Pons (tissue), 1 donor: ENCODE measurements around the gene LTC4S.
"Not testable (repeated sequence)": the region's sequence is repeated elsewhere in the genome, so short reads cannot be mapped to it uniquely, and the experiment has no call there.

Experiments used
- DNase-seq: peaks from one replicate; pipeline ENCODE4 v3.0.0-alpha.2; 2016; ENCODE audit warnings: low spot score

Gene LTC4S

DNA sequence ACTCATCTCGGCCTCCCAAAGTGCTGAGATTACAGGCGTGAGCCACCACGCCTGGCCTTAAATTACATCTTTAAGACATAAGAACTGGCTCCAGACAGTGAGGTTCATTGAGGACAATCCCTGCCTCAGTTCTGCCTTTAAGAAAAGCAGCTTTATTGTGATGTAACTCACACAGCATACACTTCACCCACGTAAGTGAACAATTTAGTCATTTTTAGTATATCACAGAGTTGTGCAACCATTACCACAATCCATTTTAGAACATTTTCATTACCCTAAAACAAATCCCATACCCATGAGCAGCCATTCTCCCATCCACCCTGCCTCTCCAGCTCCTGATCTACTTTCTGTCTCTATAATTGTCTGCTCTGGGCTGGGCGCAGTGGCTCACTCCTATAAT lies 24.0 kb upstream of the LTC4S start:
- no peak for DNase-seq

GRCh38 chr5:179771311-179771895 lies 22.4 kb upstream of the LTC4S start:
- DNase-seq, result no peak

- DNase-seq, result no peak
These were observed 21.4 kb upstream of the LTC4S start for GRCh38 chr5:179772351-179772750.

DNA sequence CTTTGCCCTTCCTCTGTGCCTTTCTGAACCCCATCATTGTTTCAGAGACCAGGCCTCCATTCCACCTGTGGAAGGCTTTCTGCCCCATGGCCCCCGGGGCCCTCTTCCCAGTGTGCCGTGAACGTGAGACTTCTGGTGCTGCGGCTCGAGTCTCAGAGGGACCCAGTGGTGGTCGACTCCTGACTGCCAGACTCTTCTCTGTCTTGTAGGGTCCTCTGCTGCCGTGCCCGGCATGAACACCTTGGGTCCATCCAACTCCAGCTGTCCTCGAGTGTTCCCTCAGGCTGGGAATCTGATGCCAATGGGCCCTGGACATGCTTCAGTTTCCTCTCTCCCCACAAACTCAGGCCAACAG lies 20.1 kb upstream of the LTC4S start:
- no peak for DNase-seq

DNA sequence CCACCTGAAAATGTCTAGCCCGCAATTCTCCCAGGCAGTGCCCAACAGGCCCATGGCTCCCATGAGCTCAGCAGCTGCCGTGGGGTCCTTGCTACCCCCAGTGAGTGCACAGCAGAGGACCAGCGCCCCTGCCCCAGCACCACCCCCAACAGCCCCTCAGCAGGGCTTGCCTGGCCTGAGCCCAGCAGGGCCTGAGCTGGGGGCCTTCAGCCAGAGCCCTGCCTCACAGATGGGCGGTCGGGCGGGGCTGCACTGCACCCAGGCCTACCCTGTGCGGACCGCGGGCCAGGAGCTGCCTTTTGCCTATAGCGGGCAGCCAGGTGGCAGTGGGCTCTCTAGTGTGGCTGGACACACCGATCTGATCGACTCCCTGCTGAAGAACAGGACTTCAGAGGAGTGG lies 19.3 kb upstream of the LTC4S start:
- no peak for DNase-seq

GRCh38 chr5:179776411-179776938 lies 17.3 kb upstream of the LTC4S start:
- DNase-seq, result no peak

DNA sequence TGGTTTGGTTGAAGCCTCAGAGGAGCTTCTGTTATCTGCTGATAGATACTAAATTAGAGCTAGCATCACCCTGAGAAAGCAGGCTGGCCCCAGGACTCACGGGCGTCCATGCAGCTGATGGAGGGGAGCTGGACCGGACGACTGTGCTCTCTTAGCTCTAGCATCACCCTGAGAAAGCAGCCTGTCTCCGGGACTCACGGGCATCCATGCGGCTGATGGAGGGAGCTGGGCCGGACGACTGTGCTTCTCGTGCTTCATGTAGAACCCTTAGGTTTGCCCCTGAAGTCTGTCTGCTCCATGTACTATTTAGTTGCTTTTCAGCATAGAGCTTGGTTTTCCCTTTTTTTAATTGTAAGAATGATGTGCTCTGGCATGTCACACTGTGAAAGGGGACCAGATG lies 16.3 kb upstream of the LTC4S start:
- DNase-seq, result no peak

DNA sequence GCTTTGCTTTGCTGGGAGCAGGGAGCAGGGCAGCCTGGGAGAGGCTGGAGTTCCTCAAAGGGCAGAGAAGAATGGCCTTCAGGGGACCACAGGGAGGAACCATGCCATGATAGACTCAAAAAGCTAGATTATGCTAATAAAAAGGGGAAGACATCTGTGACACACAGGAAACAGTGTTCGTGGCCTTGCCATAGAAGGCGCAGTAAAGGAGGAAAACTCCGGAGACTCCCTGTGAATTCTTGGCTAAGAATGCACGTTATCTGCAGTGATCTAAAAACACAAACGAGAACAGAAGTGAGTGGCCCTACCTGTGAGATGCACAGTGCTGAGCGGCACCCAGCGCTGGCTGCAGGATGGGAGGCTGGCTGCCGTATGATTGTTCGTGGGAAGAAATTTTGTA lies 15.9 kb upstream of the LTC4S start:
- DNase-seq, result no peak

GRCh38 chr5:179778591-179778990 lies 15.2 kb upstream of the LTC4S start:
- no peak for DNase-seq

GRCh38 chr5:179779826-179780225 lies 14.0 kb upstream of the LTC4S start:
- no peak for DNase-seq

GRCh38 chr5:179780362-179780761 lies 13.4 kb upstream of the LTC4S start:
- no peak for DNase-seq

DNA sequence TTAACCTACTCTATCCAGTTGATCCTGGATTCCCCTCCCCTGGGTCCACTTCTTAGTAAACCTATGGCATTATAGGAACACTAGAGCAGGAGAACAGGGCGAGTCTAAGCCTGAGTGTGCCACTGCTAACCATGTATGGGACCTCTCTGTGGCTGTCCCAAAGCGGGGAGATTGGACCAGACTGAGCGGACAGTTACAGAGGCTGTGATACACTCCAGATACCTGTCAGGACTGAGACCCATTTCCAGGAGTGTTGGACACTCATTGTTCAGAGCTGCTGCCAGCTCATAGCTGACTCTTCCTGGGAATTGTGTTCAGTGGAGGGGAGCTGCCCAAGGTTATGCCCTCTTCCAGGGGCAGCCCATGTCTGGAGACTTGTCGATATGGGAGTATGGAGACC lies 11.9 kb upstream of the LTC4S start:
- no peak for DNase-seq

DNA sequence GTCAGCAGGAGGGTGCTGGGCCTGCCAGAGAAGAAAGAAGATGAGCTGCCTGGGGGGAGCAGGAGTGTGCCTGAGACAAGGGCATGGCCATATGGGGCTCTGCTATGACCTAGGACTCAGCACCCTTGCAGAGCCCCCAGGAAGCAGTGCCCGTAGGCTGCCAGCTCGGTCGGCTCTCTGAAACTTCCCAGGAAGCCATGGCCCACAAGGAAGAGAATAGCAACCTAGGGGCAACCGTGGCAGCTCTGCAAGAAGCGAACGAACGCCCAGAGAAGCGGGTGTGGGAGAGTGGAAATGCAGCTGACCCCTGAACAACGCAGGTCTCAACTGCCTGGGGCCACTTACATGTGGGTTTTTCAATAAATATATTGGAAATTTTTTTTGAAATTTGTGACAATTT lies 10.7 kb upstream of the LTC4S start:
- DNase-seq, result no peak

GRCh38 chr5:179786861-179787260 lies 6.9 kb upstream of the LTC4S start:
- no peak for DNase-seq

DNA sequence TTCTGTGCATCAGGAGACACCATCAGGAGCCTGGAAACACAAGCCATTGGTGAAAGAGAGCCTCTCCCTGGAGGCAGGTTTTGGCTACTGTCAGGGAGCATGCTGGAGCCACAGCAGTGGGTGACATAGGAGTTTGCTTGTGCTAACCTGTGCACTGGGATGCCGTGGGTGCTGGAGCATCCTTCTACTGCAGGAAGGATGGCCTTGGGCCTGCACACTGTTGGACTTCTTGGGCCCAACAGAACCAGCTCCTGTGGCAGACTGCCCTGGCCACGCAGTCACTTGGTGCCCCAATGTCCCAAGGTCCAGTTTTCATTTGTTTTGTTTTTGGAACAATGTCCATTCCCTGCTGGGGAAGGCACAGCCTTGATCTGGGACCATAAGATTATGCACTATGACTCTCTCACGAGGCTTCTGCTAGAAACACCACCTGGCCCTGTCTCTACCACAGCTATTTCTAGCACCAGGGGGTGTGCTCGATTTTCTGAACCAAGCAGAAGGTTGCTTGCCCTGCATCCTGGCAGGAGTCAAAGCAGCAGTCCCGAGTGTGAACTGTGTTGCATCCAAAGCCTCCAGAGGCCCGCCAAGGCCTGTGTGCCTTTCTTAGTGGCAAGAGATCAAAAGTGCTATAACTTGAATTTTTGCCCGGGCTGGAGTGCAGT lies 5.5 kb upstream of the LTC4S start:
- no peak for DNase-seq

DNA sequence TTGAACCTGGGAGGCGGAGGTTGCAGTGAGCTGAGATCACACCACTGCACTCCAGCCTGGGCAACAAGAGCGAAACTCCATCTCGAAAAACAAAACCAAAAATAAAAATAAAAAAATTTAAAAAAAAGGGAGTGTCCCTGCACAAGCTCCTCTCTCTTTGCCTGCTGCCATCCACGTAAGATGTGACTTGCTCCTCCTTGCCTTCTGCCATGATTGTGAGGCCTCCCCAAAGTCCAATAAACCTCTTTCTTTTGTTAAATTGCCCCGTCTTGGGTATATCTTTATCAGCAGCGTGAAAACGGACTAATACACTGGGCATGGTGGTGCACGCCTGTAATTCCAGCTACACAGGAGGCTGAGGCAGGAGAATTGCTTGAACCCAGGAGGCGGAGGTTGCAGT lies 4.5 kb upstream of the LTC4S start:
- DNase-seq, result not testable (repeated sequence)

DNA sequence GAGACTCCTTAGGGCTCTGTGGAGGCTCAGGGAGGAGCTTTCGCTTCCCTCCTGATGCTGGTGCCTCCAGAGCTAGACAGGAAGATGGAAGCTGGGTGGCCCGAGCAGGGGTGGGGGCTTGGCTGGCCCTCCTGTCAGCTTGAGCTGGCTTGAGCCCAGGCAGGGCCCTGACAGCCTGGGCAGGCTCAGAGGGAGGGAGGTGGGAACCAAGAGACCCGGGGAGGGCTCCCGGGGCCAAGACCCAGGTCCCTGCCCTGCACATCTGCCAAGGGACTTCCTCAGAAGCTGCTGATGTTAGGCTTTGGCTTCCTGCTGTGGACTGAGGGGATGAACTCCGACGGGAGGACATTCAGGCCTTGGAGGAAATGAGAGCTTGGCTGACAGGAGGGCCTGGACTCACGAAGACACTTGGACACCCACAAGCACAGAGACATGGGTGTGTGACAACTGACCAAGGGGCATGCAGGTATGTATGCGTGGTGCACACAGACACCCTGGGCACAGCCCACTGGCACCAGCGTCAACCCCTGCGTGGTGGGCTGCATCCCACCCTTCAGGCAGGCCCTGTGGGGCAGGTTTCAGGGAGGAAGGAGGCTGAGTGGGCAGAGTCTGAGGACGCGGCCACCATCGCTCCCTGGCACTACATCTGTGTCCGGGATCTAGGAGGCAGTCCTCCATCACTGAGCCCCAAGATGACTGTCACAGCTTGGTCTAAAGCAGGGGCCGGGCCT lies 1.7 kb upstream of the LTC4S start:
- DNase-seq, result no peak

GRCh38 chr5:179792612-179793467 lies 946 bp upstream of the LTC4S start:
- no peak for DNase-seq

DNA sequence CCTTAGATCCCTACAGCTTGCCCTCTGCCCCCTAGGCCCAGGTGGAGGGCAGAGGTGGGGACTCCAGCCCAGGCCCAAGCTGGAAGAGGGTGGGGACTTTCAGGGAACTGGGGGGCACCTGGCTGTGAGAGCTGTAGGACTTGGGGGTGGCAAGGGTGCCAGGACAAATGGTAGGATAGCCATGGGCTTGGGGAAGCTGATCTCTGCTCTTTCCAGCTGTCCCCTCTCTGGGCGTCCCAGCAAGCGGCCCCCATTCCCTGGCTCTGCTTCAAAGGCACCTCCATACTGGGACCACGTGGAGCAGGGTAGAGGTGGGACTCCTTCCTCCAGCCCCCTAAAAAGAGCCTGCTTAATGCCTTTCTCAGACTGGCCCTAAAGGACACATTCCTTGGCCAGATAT lies 385 bp downstream of the LTC4S start:
- no peak for DNase-seq

- DNase-seq, result no peak
These were observed 789 bp downstream of the LTC4S start for GRCh38 chr5:179794575-179794974.

- DNase-seq, result no peak
These were observed 1.5 kb downstream of the LTC4S start for GRCh38 chr5:179795049-179795862.
